GM23338 (cell line): ENCODE data around the gene OBSL1.

Source experiments
- CREB1 ChIP-seq: fragments of 250-450 bp; sonication (Bioruptor Pico); IDR thresholded peaks from 2 replicates; pipeline ENCODE4 v1.5.0; 2020; ENCODE audit warnings: low read depth, mild to moderate bottlenecking, moderate library complexity
- ETS1 ChIP-seq: IDR thresholded peaks from 2 replicates; pipeline ENCODE4 v1.6.1; 2016; ENCODE audit warnings: antibody characterized with exemption
- EZH2 ChIP-seq: fragments of 200-600 bp; sonication (generic); IDR thresholded peaks from one replicate; pipeline ENCODE4 v1.8.0; 2017; ENCODE audit warnings: antibody characterized with exemption, mild to moderate bottlenecking, low read depth; ENCODE audit not compliant: unreplicated experiment
- JUNB ChIP-seq: IDR thresholded peaks from one replicate; pipeline ENCODE4 v1.6.1; 2016; ENCODE audit warnings: antibody characterized with exemption; ENCODE audit not compliant: unreplicated experiment
- POLR2AphosphoS5 ChIP-seq: IDR thresholded peaks from 2 replicates; pipeline ENCODE4 v1.6.1; 2016; ENCODE audit warnings: antibody characterized with exemption, low read depth
- TF ChIP-seq, protein P1 (sequence below), 2 experiments: fragments of 200-600 bp in 1 of 2; sonication (generic) in 1 of 2; conservative IDR thresholded peaks; 2 replicates each; pipeline versions ENCODE4 v1.5.1 to v1.6.1; 2016 to 2017; ENCODE audit warnings: antibody characterized with exemption in 2 of 2, low read depth in 2 of 2, mild to moderate bottlenecking in 2 of 2, moderate library complexity in 1 of 2
- TF ChIP-seq, protein P2 (sequence below): IDR thresholded peaks from one replicate; pipeline ENCODE4 v1.6.1; 2018; ENCODE audit warnings: antibody characterized with exemption; ENCODE audit not compliant: unreplicated experiment

DNA sequence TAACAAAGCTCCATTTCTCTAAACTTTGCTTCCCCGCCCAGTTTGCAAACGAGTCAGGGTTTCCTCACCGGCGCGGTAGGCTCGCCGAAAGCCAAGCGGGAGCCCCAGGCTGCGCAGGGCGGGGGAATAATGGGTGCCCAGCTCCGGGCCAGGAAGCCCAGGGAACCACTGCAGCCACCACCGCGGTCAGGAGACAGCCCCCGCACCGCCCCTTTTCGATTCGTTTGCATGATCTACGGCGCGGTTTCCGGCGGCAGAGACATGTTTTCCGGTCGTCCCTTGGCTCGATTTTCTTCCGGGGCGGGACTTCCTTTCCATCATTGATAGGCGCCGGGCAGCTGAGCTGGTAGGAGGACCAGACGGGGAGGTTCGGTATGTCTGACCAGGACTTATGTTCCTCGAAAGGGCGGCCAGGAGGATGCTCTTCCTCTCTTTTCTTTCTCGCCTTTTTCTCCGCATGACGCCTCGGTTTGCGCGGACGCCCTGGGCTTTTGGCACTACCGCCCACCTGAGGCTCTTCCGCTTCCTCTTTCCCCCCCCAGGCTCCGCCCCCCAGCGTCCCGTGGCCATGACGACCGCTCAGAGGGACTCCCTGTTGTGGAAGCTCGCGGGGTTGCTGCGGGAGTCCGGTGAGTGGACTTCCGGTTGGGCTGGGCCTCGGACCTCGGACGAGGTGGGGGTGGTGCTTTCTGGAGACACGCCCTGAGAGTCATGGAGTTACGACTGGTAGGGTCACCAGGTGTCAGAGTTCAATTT, 26.4 kb upstream of the OBSL1 start, which contains the start of gene STK11IP:
- TF ChIP-seq, protein P1, sequence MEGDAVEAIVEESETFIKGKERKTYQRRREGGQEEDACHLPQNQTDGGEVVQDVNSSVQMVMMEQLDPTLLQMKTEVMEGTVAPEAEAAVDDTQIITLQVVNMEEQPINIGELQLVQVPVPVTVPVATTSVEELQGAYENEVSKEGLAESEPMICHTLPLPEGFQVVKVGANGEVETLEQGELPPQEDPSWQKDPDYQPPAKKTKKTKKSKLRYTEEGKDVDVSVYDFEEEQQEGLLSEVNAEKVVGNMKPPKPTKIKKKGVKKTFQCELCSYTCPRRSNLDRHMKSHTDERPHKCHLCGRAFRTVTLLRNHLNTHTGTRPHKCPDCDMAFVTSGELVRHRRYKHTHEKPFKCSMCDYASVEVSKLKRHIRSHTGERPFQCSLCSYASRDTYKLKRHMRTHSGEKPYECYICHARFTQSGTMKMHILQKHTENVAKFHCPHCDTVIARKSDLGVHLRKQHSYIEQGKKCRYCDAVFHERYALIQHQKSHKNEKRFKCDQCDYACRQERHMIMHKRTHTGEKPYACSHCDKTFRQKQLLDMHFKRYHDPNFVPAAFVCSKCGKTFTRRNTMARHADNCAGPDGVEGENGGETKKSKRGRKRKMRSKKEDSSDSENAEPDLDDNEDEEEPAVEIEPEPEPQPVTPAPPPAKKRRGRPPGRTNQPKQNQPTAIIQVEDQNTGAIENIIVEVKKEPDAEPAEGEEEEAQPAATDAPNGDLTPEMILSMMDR (conservative IDR thresholded peaks at IDR 0.05; ENCODE audit: low read depth in 2 of 2), result no peak
- TF ChIP-seq EZH2 (no peak), POLR2AphosphoS5 (peak; percentile 88), CREB1 (CRISPR knock-in tag) (peak; percentile 77), ETS1 (peak; percentile 72), JUNB (no peak)
- TF ChIP-seq, protein P2, sequence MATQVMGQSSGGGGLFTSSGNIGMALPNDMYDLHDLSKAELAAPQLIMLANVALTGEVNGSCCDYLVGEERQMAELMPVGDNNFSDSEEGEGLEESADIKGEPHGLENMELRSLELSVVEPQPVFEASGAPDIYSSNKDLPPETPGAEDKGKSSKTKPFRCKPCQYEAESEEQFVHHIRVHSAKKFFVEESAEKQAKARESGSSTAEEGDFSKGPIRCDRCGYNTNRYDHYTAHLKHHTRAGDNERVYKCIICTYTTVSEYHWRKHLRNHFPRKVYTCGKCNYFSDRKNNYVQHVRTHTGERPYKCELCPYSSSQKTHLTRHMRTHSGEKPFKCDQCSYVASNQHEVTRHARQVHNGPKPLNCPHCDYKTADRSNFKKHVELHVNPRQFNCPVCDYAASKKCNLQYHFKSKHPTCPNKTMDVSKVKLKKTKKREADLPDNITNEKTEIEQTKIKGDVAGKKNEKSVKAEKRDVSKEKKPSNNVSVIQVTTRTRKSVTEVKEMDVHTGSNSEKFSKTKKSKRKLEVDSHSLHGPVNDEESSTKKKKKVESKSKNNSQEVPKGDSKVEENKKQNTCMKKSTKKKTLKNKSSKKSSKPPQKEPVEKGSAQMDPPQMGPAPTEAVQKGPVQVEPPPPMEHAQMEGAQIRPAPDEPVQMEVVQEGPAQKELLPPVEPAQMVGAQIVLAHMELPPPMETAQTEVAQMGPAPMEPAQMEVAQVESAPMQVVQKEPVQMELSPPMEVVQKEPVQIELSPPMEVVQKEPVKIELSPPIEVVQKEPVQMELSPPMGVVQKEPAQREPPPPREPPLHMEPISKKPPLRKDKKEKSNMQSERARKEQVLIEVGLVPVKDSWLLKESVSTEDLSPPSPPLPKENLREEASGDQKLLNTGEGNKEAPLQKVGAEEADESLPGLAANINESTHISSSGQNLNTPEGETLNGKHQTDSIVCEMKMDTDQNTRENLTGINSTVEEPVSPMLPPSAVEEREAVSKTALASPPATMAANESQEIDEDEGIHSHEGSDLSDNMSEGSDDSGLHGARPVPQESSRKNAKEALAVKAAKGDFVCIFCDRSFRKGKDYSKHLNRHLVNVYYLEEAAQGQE, result no peak
